CD1c-positive myeloid dendritic cell (primary cell): ENCODE data around the gene PROCA1.
"Not testable (repeated sequence)": the region's sequence is repeated elsewhere in the genome, so short reads cannot be mapped to it uniquely, and the experiment has no call there.

ENCODE experiments used
- DNase-seq: peaks from one replicate; pipeline ENCODE4 v3.0.0-alpha.2; 2016; ENCODE audit errors: extremely low spot score

PROCA1 gene

DNA sequence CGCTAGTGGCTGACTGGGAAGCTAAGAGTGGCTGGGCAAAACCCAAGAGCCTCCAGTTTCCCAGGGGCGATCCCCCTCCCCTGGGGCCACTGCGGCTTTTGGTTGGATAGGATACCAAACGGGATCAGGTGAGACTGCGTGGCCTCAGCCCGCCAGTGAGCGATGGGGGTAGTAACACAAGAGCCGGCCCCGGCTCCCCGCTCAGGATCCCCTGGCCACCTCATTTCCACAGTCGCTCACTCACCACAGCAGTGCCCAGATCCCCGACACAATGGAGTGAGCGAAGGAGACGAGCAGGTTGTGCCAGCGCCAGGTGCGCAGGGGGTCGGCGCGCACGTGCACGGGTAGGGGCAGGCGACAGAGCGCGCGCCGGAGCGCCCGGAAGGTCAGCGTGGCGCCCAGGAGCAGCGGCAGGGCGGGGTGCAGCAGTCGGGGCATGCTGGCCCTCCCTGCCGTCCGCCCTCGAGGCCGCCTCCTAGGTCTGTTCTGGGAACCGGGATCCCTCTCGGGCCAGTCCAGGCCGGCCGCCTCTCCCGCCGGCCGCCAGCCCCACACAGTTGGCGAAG, 14.1 kb upstream of the PROCA1 start:
- peak; percentile 53 for DNase-seq

GRCh38 chr17:28725166-28725659, 13.5 kb upstream of the PROCA1 start:
- no peak for DNase-seq

GRCh38 chr17:28724500-28725165, 12.9 kb upstream of the PROCA1 start:
- DNase-seq = peak; percentile 19

DNA sequence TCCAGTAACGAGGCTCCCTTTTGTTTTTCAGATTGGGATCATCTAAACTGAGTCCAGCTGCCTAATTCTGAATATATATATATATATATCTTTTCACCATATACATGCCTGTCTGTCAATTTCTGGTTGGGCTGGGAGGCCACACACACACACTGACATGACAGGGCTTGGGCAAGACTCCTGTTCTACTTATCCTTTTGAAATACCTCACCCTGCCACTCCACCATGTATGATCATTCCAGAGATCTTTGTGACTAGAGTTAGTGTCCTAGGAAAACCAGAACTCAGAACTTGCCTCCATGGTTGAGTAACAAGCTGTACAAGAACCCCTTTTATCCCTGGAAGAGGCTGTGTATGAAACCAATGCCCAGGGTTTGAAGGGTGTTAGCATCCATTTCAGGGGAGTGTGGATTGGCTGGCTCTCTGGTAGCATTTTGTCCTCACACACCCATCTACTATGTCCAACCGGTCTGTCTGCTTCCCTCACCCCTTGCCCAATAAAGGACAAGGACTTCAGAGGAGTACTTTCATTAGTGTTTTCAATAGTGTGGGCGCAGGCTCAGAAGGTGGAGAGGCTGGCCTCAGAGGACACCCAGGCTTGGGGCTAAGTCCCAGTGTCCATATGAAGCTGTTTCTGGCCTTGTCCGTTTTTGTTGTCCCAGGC, 12.3 kb upstream of the PROCA1 start:
- DNase-seq = not testable (repeated sequence)

DNA sequence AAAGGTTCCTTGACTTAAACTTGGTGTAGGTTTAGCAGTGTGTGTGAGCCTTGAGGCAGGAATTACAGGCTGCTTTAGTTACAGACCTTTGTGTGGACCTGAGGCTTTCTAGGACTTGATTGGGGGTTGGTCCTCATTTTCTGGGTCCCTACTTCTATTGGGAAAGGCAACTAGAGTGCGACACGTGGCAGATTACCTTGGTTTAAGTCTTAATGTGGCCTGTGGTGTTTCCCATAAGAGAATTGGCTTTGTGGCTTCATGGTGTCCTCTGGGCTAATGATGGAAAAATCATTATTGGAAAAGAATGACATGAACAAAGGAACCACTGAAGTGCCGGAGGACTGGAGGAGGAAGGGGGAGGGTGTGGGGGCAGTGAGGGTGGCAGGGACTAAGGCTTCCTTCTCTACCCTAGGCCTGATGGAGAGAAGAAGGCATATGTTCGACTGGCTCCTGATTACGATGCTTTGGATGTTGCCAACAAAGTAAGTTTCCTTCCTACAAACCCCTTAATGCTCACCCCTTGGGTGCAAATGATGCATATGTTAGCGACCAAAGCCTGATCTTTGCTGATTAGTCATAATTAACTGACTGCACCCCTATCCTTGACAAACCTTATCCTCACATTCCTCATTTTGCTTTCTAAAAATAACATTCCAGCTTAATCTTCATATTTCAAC, 11.6 kb upstream of the PROCA1 start:
- no peak for DNase-seq

DNA sequence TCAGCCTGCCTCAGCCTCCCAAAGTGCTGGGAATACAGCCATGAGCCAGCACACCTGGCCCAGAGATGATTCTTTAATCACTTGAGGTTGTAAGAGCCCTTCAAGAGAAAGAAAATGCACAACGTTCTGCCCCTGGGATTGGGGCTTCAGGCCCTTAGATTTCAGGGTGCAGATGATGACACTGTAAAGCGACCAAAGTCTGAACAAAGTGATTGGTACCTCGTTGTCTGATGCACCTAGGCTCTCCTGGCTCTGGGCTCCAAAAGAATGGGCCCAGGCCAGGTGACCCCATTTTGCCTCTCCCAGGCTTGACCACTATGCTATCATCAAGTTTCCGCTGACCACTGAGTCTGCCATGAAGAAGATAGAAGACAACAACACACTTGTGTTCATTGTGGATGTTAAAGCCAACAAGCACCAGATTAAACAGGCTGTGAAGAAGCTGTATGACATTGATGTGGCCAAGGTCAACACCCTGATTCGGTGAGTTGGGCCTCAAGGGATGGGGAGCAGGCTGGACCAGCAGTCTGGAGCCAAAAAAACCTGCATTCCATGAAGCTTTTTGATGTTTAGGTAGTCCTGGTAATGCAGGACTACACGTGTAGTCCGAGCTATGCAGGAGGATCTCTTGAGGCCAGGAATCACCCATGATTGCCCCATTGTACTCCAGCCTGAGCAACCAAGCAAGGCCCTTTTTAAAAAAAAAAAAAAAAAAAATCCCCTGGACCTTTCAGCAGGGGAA, 10.9 kb upstream of the PROCA1 start:
- DNase-seq = no peak

DNA sequence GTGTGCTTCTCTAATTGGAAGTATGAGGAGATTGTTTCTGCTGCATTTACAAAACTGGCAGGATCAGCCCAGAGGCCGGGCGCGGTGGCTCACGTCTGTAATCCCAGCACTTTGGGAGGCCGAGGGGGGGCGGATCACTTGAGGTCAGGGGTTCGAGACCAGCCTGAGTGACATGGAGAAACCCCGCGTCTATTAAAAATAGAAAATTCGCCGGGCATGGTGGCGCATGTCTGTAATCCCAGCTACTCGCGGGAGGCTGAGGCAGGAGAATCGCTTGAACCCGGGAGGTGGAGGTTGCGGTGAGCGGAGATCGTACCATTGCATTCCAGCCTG, 9.3 kb upstream of the PROCA1 start:
- not testable (repeated sequence) for DNase-seq

- no peak for DNase-seq
These were observed 8.7 kb upstream of the PROCA1 start for GRCh38 chr17:28720247-28720996.

- no peak for DNase-seq
These were observed 7.3 kb upstream of the PROCA1 start for GRCh38 chr17:28719021-28719433.

- DNase-seq = no peak
These were observed 6.8 kb upstream of the PROCA1 start for GRCh38 chr17:28718333-28719020.

- DNase-seq = peak; percentile 55
These were observed 6.1 kb upstream of the PROCA1 start, which contains the start of gene RAB34 for GRCh38 chr17:28717578-28718332. TSS of gene RAB34 (minus strand) at chr17:28717868. CDS start at chr17:28717266, 602 bp downstream.

DNA sequence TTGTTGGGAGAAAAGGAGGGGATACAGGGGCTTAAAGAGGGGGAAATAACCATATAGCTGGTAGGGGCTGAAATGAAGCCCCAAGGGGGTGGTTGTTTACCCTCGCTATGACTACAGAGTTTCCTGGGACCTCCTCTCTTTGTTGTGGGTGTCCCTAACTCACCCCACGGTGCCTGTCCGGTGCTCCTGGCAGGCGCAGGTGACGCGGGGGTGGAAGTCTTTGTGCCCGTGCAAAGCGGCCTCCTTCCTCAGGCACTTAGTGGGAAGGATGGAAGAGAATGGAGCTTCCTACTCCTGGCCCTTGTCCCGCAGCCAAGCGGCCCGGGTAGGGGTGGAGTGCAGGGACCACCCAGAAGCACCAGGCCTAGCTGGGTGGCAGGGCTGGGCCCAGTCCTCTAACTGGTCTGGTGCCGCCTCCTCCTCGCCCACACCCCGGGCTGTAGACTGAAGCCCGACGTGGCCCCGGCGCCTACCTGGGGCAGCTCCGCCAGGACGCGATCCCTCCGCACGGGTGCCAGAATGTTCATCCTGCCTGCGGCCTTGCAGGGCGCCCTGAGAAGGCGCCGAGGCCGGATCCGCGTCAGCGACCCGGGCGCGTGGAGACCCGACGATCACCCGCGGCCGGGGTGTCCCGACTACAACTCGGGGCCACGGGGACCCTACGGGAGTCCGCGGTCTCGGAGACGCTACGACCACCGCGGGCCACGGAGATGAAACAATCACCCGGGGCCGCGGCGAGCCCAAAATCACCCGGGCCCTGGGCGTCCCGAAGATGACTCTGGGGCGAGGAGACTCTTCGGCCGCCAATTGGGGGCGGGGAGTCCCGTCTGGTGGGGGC, 5.3 kb upstream of the PROCA1 start:
- DNase-seq = no peak

- DNase-seq = no peak
These were observed 3.5 kb upstream of the PROCA1 start for GRCh38 chr17:28715217-28715616.

DNA sequence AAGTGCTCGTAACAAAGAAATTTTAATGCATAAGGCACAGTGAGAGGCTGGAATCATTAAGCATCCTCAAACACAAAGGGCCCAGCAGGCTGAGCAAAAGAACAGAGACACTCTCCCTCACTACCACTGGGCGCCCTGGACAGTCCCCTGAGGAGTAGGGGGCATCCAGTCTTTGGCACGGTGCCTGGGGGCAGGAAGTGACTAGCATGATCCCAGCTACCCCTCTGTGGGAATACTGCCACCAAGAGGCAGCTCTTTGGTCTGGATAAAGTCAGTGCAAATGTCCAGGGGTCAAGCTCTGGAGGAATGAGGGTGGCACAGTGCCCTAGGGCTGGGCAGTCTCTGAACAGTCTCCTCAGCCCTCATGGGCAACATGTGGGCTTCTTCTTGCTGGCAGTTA, 2.6 kb upstream of the PROCA1 start:
- DNase-seq = no peak

GRCh38 chr17:28712705-28713415, 1.2 kb upstream of the PROCA1 start:
- DNase-seq = no peak

DNA sequence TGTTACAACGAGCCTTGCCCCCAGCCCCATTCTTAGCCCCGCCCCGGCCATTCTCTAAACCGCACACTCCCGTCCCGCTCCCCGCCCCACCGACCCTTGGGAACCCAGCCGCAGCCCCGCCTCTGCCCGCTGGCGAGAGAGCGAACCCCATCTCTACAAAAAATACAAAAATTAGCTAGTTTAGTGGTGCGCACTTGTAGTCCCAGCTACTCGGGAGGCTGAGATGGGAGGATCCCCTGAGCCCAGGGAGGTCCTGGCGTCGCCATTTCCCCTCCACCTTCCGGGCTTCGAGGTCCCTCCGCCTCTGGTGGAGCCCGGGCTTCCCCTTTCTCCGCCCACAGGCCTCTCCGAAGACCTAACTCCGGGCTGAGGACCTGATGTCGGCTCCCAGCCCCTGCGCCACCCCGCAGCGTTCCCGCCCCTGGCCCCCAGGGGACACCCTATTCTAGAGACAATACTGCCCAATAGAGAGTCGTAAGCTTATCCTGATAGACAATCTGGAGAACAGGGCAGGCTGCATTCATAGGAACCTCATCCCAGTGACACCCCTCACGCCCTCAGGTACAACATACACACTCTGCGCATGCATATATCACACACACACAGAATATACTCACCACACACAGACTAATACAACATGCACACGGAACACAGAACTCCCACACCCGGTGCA, 480 bp upstream of the PROCA1 start:
- DNase-seq = peak; percentile 89

DNA sequence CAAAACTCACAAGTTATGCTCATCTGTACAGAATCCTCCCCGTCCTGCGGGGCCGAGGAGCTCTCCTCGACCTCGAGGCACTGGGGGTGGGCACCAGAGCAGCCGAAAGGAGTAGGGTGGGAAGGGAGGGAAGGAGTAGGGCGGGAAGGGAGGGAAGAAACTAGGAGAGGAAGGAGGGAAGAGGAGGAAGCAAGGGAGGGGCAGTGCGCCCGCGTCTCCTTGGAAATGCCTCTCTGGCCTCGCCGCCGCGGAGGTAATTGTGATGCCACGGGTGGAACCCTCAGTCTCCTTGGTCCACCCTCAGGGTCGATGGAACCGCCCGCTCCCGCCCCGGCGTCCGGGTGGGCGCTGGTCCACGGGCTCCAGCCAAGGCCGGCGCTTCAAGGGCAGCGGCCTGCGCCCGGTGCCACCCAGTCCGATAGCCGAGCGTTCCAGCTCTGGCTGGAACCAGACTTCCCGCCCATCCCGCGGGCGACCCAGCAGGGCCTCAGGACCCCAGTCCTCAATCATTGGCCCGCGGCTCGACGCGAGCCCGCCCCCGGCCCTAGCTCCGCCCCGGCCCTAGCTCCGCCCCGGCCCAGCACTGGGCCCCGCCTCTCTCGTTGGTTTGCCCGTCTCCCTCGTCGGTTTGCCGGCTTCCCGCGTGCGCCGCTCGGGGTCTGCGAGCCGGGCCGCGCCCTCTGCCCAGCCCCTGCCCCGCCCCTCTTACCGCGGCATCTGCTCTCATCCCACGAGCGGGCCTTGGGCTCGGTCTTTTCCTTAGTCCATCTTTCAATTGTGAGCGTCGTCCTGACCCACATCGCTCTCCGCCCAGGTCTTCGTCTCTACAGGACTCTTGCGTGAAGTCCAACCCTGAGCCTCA, 596 bp downstream of the PROCA1 start:
- peak; percentile 83 for DNase-seq
